IPS-18a (cell line): ENCODE results near the gene MKS1.

Experiments
- H3K27ac ChIP-seq: one replicate; pipeline ENCODE4 v1.5.1; 2013; ENCODE audit warnings: low read length
- H3K27me3 ChIP-seq: one replicate; pipeline ENCODE4 v1.6.1; 2013; ENCODE audit warnings: mild to moderate bottlenecking, low read length; ENCODE audit not compliant: control insufficient read depth, insufficient read depth
- H3K36me3 ChIP-seq: one replicate; pipeline ENCODE4 v1.6.1; 2013; ENCODE audit warnings: low read depth, low read length; ENCODE audit not compliant: control insufficient read depth
- H3K4me1 ChIP-seq: one replicate; pipeline ENCODE4 v1.6.1; 2013; ENCODE audit warnings: low read depth, low read length; ENCODE audit not compliant: control insufficient read depth
- H3K4me3 ChIP-seq: one replicate; pipeline ENCODE4 v1.5.1; 2013; ENCODE audit warnings: low read length
- H3K9ac ChIP-seq: one replicate; pipeline ENCODE4 v1.6.1; 2013; ENCODE audit warnings: mild to moderate bottlenecking, low read length, moderate library complexity
- H3K9me3 ChIP-seq: one replicate; pipeline ENCODE4 v1.6.1; 2013; ENCODE audit warnings: low read depth, low read length; ENCODE audit not compliant: control insufficient read depth

The MKS1 gene

DNA sequence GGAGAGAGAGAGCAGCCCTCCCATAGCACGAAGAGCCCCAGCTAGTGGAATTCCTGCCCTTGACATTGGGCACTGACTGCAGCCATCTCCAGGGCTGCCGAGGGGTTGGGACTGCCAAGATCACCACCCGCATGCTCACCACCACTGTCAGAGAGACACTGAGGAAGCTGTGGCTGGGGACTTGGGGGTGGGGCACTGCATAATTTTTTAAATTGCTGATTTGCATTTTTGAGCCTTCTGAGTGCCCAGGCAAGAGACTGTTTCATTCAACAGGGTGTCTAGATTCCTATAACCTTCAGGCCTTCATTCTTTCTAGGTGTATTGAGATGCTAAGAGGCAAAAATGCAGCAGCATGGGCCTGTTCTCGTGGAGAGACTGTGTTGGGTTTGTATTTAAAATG lies 35.5 kb downstream of the MKS1 start:
- Histone ChIP-seq H3K9ac (no peak overlapping the region), H3K4me1 (no peaks in the 10 kb centered on the region), H3K36me3 (no peaks in the 10 kb centered on the region), H3K27me3 (no peaks in the 10 kb centered on the region), H3K4me3 (no peak overlapping the region), H3K9me3 (no peaks in the 10 kb centered on the region), H3K27ac (no peak overlapping the region)

DNA sequence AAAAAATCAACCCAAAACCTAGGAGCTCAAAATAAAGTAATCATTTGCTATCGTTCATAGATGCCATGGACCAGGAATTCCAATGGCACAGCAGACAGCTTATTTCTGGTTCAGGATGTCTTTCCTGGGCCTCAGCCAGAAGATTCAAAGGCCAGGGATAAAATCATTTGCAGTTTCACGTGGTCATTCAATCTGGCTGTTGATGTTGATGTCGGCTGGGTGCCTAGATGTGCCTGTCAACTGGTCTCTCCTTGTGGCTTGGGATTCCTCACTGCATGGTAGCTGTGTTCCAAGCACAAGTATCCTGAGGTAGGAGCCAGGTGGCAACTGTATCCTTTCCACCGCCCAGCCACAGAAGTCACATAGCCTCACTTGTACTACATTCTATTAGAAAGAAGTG lies 37.3 kb downstream of the MKS1 start:
- H3K4me3 ChIP-seq, result no peak overlapping the region
- H3K27ac ChIP-seq, result no peak overlapping the region
- H3K9me3 ChIP-seq, result no peaks in the 10 kb centered on the region
- no peaks in the 10 kb centered on the region for H3K4me1 ChIP-seq
- H3K27me3 ChIP-seq, result no peaks in the 10 kb centered on the region
- no peak overlapping the region for H3K9ac ChIP-seq
- no peaks in the 10 kb centered on the region for H3K36me3 ChIP-seq

DNA sequence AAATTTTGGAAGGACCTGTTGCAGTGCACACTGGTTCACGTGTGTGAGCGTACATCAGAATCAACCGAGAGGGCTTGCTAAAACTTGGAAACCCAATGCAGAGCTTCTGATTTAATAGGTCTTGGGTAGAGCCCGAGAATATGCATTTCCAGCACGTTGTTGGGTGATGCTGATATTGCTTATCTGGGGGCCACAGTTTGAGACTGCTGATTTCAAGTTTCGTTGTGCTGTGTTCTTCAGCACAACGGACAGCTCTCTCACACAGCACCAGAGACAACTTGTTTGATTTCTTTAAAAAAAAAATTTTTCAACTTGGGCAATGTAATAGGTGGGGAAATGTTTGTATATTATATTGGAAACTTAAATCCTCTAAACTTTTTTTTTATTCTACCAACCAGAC lies 42.9 kb downstream of the MKS1 start:
- no peaks in the 10 kb centered on the region for H3K9me3 ChIP-seq
- H3K9ac ChIP-seq, result no peak overlapping the region
- no peak overlapping the region for H3K4me3 ChIP-seq
- H3K27ac ChIP-seq, result no peak overlapping the region
- H3K36me3 ChIP-seq, result no peaks in the 10 kb centered on the region
- H3K4me1 ChIP-seq, result no peaks in the 10 kb centered on the region
- H3K27me3 ChIP-seq, result no peaks in the 10 kb centered on the region

DNA sequence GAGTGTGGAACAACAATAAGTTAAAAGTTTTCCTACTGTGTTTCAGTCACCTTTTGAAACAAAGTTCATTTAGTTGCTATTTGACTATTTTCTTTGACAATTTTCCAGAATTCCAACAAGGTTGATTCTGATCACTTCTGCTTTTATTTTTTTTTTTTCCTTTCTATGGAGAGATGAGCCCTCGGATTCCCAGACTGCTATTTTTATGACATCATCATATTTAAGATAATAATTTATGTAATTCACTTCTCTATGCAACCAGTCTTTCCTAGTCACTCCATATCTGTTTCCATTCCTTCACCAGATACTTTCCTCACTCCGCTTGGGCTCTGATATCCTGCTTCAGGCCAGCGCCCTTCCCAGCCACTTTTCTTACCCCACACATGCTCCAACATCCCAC lies 44.2 kb downstream of the MKS1 start:
- Histone ChIP-seq H3K9me3 (no peaks in the 10 kb centered on the region), H3K27ac (no peak overlapping the region), H3K4me1 (no peaks in the 10 kb centered on the region), H3K27me3 (no peaks in the 10 kb centered on the region), H3K4me3 (no peak overlapping the region), H3K36me3 (no peaks in the 10 kb centered on the region), H3K9ac (no peak overlapping the region)

DNA sequence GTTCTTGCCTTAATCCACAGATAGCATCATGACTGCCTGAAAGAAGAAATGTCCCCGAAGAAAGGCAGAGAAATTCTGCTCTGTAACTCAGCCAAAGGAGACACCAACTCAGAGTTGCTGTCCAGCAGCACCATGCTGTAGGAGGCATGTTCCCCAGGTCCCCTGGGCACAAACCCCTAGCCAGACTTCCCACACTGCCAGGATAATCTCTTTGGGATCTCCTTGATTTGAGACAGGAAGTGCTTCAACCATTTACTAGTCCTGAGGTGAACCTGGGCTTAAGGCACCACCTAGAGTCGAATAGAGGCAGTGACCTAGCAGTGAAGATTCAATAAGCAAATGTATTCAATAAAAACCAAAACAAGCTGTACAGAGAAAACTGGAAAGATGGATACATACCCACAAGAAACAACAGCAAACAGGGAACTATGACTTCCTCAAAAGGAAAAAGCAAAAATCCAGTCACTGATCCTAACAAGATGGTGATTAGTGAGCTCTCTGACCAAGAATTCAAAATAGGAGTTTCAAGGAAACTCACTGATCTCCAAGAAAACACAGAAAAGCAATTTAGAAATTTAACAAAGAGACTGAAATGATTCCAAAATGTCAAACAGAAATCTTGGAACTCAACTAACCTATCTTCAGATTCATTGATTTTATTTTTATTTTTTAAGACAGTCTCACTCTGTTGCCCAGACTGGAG lies 46.5 kb downstream of the MKS1 start:
- Histone ChIP-seq H3K9me3 (no peaks in the 10 kb centered on the region), H3K27ac (no peak overlapping the region), H3K27me3 (peaks cover 8% of the 10 kb centered on the region), H3K4me3 (no peak overlapping the region), H3K9ac (no peak overlapping the region), H3K4me1 (no peaks in the 10 kb centered on the region), H3K36me3 (no peaks in the 10 kb centered on the region)

DNA sequence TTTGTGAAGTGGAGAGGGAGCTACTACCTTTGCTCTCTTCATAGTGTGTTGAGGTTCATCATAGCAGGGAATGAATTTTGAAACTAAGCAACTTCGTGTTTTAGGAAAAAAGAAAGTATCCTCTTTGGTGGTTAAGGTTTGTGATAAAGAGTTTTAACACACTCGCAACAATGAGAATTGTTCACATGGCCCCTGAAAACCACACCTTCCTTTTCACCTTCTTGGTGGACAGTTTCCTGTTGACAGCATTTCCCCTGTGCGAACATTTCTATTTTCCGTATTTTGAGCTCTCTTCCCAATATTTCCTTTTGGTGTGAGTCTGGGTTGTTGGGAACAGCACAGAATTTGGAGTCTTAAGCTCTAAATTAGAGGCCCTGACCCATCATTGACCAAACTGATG lies 48.4 kb downstream of the MKS1 start:
- no peak overlapping the region for H3K4me3 ChIP-seq
- no peak overlapping the region for H3K27ac ChIP-seq
- H3K27me3 ChIP-seq, result peaks cover 8% of the 10 kb centered on the region
- H3K9ac ChIP-seq, result no peak overlapping the region
- no peaks in the 10 kb centered on the region for H3K36me3 ChIP-seq
- H3K4me1 ChIP-seq, result no peaks in the 10 kb centered on the region
- no peaks in the 10 kb centered on the region for H3K9me3 ChIP-seq

DNA sequence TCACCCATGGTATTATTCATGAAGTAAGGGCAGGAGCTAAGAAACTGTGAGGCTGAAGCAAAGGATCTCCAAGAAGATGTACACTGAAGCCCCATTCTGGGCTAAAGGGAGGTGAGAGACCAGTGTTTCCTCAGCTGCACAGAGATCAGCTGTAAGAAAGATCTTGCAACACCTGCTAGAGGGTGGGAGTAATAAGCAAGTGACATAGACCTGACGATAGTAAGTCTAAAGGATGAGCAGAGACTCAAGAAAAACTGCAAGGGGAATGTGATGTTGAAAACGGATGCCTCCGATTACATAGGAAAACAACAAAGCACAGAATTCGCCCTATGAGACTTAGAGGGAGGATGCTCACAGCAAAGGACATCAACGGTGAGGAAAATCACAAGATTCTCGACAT lies 52.4 kb downstream of the MKS1 start, which contains the start of gene OR4D2:
TSS of gene OR4D2 (plus strand) at position 301 of the 400 bp plus-strand sequence. CDS start 2,674 bp downstream, outside the sequence.
- Histone ChIP-seq H3K27ac (no peak within 1 kb of the TSS), H3K9ac (no peak within 1 kb of the TSS), H3K27me3 (peaks cover 14% of the 10 kb centered on the region), H3K4me1 (no peaks in the 10 kb centered on the region), H3K4me3 (no peak within 1 kb of the TSS), H3K9me3 (no peaks in the 10 kb centered on the region), H3K36me3 (no peaks in the 10 kb centered on the region)

DNA sequence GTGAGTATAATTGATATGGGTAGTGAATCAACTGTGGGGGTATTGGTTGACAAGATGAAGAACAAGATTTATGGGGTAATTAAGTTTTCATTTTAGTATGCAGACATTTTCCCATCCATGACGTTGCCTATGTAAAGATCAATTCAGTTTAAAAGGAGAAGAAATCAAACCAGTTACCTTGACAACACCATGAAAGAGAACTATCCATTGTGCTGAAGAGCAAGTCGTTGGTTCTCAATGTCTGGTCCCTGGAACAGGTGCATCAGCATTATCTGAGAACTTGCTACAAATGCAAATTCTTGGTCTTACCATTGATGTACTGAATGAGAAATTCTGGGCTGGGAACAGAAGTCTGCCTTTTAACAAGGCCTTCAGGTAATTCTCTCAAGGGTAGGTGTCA lies 53.1 kb downstream of the MKS1 start:
- Histone ChIP-seq H3K4me3 (no peak overlapping the region), H3K27ac (no peak overlapping the region), H3K36me3 (no peaks in the 10 kb centered on the region), H3K27me3 (peaks cover 14% of the 10 kb centered on the region), H3K9me3 (no peaks in the 10 kb centered on the region), H3K4me1 (no peaks in the 10 kb centered on the region), H3K9ac (no peak overlapping the region)

DNA sequence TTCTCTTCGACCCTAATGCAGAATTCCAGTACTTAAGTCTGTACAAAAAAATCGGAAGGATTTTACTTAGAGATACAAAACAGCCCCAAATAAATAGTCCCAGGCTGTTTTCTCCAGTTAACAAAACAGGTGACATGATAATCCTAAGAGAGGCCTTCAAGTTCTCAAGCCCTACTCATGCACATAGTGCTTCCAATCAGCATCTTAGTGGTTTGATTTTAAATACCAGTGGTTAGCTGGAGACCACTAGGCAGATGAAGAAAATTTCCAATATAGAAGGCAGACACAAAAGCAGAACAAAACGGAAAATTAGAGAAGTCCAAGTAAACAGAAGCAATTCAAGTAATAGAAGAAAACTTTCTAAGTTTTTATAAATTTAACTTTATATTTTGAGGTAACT lies 57.5 kb downstream of the MKS1 start:
- Histone ChIP-seq H3K4me1 (peaks cover 2% of the 10 kb centered on the region), H3K9ac (no peak overlapping the region), H3K4me3 (no peak overlapping the region), H3K36me3 (no peaks in the 10 kb centered on the region), H3K9me3 (no peaks in the 10 kb centered on the region), H3K27ac (no peak overlapping the region), H3K27me3 (peaks cover 23% of the 10 kb centered on the region)

DNA sequence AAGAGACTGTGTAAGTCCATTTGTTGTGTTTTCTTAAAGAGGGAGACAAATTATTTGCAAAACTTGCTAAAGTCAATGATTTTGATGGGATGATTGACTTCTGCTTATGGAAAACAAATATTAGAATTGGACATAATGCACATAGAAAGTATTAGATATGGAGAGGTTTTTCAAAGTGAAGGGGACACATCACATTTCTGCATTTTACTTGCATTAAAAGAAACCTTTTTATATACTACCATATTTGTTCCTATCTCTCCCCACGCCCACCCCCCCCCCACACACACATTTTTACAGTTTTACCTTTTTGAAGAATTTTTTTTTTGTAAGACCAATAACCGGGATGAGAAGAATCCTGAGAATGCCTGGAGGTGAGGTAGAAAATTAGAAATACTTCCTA lies 60.9 kb downstream of the MKS1 start:
- H3K27ac ChIP-seq, result no peak overlapping the region
- H3K9ac ChIP-seq, result no peak overlapping the region
- H3K4me1 ChIP-seq, result peaks cover 4% of the 10 kb centered on the region
- H3K36me3 ChIP-seq, result no peaks in the 10 kb centered on the region
- no peaks in the 10 kb centered on the region for H3K9me3 ChIP-seq
- H3K27me3 ChIP-seq, result peaks cover 35% of the 10 kb centered on the region
- H3K4me3 ChIP-seq, result no peak overlapping the region

DNA sequence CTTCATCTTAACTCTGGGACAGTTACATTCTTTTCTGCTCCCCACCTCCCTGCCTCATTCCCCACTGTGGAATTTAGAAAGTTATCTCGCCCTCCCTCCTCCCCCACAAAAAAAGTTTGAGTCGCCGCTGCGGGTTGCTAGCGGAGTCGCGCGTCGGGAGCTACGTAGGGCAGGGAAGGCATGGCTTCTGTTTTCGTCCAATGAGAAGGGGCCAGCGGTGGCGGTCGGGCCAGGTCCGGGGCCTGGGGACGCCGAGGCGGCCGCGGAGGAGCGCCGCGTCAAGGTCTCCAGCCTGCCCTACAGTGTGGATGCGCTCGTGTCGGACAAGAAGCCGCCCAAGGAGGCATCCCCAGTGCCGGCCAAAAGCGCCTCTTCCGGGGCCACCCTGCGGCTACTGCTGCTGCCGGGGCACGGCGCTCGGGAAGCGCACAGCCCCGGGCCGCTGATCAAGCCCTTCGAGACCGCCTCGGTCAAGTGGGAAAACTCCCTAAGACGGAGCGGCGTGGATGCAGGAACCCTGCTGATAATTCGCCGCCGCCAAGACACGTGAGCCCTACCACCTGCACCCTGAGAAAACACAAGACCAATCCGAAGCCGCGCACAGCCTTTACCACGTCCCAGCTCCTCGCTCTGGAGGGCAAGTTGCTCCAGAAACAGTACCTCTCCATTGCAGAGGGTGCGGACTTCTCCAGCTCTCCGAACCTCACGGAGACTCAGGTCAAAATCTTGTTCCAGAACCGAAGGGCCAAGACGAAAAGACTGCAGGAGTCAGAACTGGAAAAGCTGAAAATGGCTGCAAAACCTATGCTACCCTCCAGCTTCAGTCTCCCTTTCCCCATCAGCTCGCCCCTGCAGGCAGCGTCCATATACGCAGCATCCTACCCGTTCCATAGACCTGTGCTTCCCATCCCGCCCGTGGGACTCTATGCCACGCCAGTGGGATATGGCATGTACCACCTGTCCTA lies 61.9 kb downstream of the MKS1 start:
- H3K4me3 ChIP-seq, result peak overlapping the region; percentile 80

More for the DNA sequence above, 61.9 kb downstream of the MKS1 start:
- peak overlapping the region; percentile 47 for H3K9ac ChIP-seq
- no peaks in the 10 kb centered on the region for H3K36me3 ChIP-seq
- peaks cover 33% of the 10 kb centered on the region for H3K27me3 ChIP-seq
- peaks cover 4% of the 10 kb centered on the region for H3K4me1 ChIP-seq
- no peak overlapping the region for H3K27ac ChIP-seq
- H3K9me3 ChIP-seq, result no peaks in the 10 kb centered on the region
